Breast epithelium (tissue), 3 donors: ENCODE measurements around the gene NCKAP5.

Experiments used
- POLR2A ChIP-seq: fragments of 450-650 bp; IDR thresholded peaks from one replicate; pipeline ENCODE4 v1.6.1; 2016; ENCODE audit warnings: antibody characterized with exemption, mild to moderate bottlenecking, moderate library complexity
- POLR2AphosphoS5 ChIP-seq, 3 donors: sonication (generic); formaldehyde crosslinking; IDR thresholded peaks; one replicate each; pipeline ENCODE4 v1.6.1; 2017; ENCODE audit warnings: antibody characterized with exemption in 3 of 3
- TF ChIP-seq, protein P1 (sequence below), 3 donors: fragments of 450-650 bp; IDR thresholded peaks; one replicate each; pipeline ENCODE4 v1.5.1; 2016 to 2017; ENCODE audit warnings: antibody characterized with exemption in 3 of 3, mild to moderate bottlenecking in 3 of 3, moderate library complexity in 3 of 3

- TF ChIP-seq, protein P1, sequence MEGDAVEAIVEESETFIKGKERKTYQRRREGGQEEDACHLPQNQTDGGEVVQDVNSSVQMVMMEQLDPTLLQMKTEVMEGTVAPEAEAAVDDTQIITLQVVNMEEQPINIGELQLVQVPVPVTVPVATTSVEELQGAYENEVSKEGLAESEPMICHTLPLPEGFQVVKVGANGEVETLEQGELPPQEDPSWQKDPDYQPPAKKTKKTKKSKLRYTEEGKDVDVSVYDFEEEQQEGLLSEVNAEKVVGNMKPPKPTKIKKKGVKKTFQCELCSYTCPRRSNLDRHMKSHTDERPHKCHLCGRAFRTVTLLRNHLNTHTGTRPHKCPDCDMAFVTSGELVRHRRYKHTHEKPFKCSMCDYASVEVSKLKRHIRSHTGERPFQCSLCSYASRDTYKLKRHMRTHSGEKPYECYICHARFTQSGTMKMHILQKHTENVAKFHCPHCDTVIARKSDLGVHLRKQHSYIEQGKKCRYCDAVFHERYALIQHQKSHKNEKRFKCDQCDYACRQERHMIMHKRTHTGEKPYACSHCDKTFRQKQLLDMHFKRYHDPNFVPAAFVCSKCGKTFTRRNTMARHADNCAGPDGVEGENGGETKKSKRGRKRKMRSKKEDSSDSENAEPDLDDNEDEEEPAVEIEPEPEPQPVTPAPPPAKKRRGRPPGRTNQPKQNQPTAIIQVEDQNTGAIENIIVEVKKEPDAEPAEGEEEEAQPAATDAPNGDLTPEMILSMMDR (IDR thresholded peaks at IDR 0.05): no peak
- TF ChIP-seq POLR2AphosphoS5 (IDR thresholded peaks at IDR 0.05): no peak
- TF ChIP-seq POLR2A: no peak
Measured at GRCh38 chr2:133517876-133518275, 50.4 kb downstream of the NCKAP5 start.
